Posterior vena cava (tissue), 2 donors: Measurements from ENCODE around the gene NR6A1. TPM values are rescaled to one million over a fixed set of nuclear protein-coding genes. Genes with fewer than 3 reads are reported as not detected.

Experiments
- DNase-seq: peaks from one replicate; pipeline ENCODE4 v3.0.0-alpha.2; 2020; ENCODE audit warnings: low spot score
- intact Hi-C, 2 donors: fragments of 100-400 bp; cut with DNase I; formaldehyde crosslinking; loops; one replicate each; pipeline versions ENCODE4 v1.14.1 to v1.14.2; 2022 to 2023
- total RNA-seq, 2 donors: library from RNA; stranded (reverse); fragmentation: NEBNext Ultra II Directional; extraction: Animal tissue kit (Norgen Biotek cat#: 25700); gene quantifications; one replicate each; pipeline ENCODE4 v1.2.1, GENCODE V29; 2021
- donor health status: DM: yes; HTN: yes; CAD: no.
- donor health status: DM: yes; HTN: yes; CAD: no.

The NR6A1 gene
- total RNA-seq, 2 donors from 2014 or later = 0.23 to 0.76 TPM

DNA sequence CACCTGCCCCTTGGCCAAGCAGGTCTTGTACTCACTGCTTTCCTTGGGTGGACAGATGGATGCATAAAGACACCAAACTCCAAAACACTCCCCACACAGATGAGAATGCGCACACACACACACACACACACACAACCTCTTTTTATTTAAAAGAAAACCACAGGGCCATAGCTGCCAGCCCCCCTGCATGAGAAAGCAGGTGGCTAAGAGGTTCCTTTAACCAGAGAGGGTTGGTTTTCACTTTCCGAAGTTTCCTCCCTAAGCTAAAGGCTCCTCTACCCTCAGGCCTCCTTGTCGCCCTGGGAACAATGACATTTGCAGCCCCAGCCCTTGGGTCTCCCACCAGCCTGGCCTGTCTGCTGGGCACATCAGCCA lies 275.0 kb downstream of the NR6A1 start:
- intact Hi-C loops = no loop called here
- no peak for DNase-seq

GRCh38 chr9:124495126-124496074 lies 275.7 kb downstream of the NR6A1 start:
- DNase-seq = no peak

GRCh38 chr9:124493794-124494479 lies 277.2 kb downstream of the NR6A1 start:
- intact Hi-C loops = no loop called here
- DNase-seq = no peak

More at GRCh38 chr9:124495126-124496074, 275.7 kb downstream of the NR6A1 start:
- intact Hi-C loops = no loop called here

DNA sequence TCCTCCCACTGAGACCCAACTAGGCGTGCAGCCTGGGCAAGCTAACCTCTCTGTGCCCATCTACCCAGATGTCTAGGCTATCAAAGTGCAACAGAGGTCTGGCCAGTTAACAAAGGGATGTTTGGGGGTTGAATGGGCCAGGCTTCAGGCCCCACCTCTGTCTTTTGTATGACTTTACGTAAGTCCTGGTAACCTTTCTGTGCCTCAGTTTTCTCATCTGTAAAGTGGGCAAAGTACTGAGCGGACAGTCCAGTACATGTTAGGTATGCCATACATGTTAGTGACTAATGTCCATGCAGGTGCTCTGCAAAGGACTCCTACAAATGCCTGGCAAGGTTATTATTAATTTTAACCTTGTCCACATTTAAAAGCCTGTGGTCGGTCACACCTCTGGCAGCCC lies 277.9 kb downstream of the NR6A1 start:
- intact Hi-C loops = no loop called here
- no peak for DNase-seq

DNA sequence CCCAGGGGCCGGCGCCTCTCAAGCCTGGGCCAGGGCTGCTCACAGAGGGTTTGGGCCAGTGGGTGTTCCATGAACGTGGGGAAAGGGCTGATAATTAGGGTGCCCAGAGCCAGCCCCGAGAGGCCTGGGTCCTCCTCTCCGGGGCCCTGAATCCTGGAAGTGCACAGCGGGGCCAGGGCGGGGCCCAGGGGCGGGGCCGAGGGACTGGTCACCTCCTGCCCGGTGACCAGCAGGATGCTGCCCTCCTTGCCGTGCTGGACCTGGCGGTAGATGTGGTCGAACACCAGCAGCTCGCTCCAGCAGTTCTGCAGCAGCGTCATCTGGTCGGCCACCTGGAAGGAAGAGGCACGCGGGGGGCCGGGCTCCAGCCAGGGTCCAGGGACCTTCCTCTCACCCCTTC lies 278.3 kb downstream of the NR6A1 start:
- intact Hi-C loops = no loop called here

DNA sequence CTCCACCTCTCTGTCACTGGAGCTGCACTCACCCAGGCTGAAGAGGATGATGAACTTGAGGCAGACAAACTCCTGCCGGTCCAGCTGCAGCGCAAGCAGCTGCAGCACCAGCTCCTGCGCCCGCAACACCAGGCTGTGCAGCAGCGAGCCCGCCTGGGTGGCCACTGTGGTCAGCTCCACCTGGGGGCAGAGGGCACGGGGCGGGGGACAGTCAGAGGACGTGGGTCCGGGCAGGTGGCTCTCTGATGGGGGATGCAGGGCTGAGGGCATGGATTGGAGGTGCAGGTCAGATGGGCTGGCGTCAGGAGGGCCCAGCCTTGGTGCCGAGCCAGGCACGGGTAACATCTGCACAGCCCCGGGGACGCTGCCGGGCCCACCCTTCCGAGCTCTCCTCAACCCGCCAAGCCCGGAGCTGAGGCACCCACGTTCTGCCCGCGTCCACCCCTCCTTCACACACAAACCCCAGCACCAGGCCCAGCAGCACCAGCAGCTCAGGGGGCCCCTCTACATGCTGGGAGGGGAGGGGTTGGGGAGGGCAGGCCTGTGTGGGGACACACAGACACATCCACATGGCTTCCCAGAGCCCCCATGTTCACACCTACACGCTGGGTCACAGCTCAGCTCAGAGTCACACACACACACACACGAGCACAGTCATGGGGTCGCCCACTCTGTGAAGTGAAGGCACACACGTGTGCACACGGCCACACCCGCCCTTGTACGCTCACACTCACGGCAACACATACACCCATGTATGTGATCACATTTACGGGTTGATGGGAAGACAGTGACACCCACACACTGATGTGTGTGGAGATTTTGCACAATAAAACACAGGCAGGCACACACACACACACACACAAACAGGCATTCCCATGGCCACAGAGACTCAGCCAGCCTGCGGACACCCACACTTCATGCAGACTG lies 279.8 kb downstream of the NR6A1 start:
- intact Hi-C loops = no loop called here
- DNase-seq = no peak

More for the DNA sequence above, 278.3 kb downstream of the NR6A1 start:
- no peak for DNase-seq

GRCh38 chr9:124490004-124490403 lies 281.1 kb downstream of the NR6A1 start:
- intact Hi-C loops = no loop called here

GRCh38 chr9:124489222-124489621 lies 281.9 kb downstream of the NR6A1 start:
- intact Hi-C loops = no loop called here
- no peak for DNase-seq

More at GRCh38 chr9:124490004-124490403, 281.1 kb downstream of the NR6A1 start:
- no peak for DNase-seq

- no peak for DNase-seq
- intact Hi-C loops = no loop called here
These were observed 282.4 kb downstream of the NR6A1 start for GRCh38 chr9:124488641-124489210.

GRCh38 chr9:124487260-124488182 lies 283.6 kb downstream of the NR6A1 start:
- intact Hi-C loops = no loop called here
- no peak for DNase-seq

DNA sequence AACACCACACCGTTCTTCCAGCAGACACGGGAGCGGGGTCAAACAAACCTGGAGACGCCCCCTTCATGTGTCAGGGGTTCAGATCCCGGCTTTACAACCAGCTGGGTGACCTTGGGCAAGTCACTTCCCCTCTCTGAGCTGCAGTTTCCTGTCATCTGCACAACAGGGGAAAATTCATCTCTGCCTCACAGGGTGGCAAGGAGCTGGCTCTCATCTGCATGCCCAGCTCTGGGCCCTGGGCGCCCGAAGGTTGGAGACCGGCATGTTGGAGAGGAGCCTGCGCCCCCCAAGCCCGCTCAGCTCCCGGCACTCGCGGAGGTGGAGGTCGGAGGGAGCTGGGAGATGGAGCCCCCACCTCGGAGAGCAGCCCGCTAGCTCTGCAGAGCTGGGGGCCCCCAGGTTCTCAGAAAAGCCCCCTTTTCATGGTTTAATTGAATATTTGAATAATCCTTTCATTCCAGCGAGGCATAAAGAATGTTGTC lies 284.3 kb downstream of the NR6A1 start:
- DNase-seq = no peak
- intact Hi-C loops = no loop called here

GRCh38 chr9:124485936-124486335 lies 285.2 kb downstream of the NR6A1 start:
- no peak for DNase-seq
- intact Hi-C loops = no loop called here

DNA sequence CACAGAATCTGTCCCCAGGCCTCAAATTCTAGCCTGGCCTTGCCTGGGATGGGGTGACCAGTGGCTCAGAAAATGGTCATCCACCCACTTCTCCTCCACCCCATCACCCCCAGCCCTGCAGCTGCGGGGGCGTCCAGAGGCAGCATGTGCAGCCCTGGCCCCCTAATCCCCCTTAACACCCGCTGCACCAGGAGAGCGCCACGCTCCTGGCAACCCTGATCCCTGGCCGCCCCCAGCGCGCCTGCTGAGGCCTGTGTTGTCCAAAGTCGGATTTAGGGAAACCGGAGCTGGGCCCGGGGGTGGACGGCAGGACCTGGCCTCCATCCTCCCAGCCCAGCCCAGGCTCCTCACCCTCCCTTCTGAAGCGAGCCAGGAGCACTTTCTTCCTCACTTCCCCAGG lies 285.9 kb downstream of the NR6A1 start:
- DNase-seq = no peak
- intact Hi-C loops = no loop called here

- no peak for DNase-seq
- intact Hi-C loops = no loop called here
These were observed 287.6 kb downstream of the NR6A1 start for GRCh38 chr9:124483481-124483880.

- DNase-seq = no peak
- intact Hi-C loops = no loop called here
These were observed 288.6 kb downstream of the NR6A1 start for GRCh38 chr9:124482431-124483031.

DNA sequence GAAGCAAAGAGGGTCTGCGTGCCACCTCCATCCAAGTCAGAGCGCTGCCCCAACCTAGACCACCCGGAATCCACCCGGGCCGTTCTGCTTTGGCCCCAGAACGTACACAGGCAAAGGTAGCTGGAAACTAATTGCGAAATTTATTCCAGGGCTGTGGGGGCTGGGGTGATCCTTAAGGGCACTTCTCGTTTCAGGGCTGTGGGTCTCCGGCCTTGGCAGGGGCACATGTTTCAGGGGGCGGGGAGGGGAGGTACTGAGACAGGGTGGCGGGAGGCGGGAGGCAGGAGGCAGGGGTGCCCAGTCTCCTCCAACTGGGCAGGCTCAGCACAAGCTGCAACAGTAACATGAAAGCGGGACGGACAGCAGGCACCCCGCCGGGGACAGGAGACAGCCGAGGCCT lies 290.0 kb downstream of the NR6A1 start:
- no peak for DNase-seq
- intact Hi-C loops = no loop called here

- intact Hi-C loops = no loop called here
- DNase-seq = no peak
These were observed 290.5 kb downstream of the NR6A1 start for GRCh38 chr9:124480621-124480981.
